Uterus (tissue), 4 donors: ENCODE measurements around the gene MAP3K12. TPM values are rescaled to one million over a fixed set of nuclear protein-coding genes. Genes with fewer than 3 reads are reported as not detected.

Experiments
- DNase-seq, 2 donors: peaks; one replicate each; pipeline ENCODE4 v3.0.0-alpha.2; 2019 to 2020
- H3K27ac ChIP-seq, 2 donors: fragments of 200-600 bp; sonication (generic); 1 replicate in 1 of 2; 2 replicates in 1 of 2; pipeline ENCODE4 v1.5.1; 2016 to 2018
- H3K27me3 ChIP-seq, 2 donors: fragments of 200-600 bp; sonication (generic); one replicate each; pipeline ENCODE4 v1.5.1; 2018 to 2019; ENCODE audit warnings: control low read depth in 1 of 2
- H3K36me3 ChIP-seq, 2 donors: fragments of 200-600 bp; sonication (generic); one replicate each; pipeline ENCODE4 v1.5.1; 2019; ENCODE audit warnings: control low read depth in 1 of 2
- H3K4me1 ChIP-seq, 2 donors: fragments of 200-600 bp; sonication (generic); one replicate each; pipeline ENCODE4 v1.5.1; 2018 to 2019; ENCODE audit warnings: control low read depth in 1 of 2
- H3K4me3 ChIP-seq, 2 donors: fragments of 200-600 bp; sonication (generic); 1 replicate in 1 of 2; 2 replicates in 1 of 2; pipeline ENCODE4 v1.5.1; 2018 to 2019; ENCODE audit warnings: mild to moderate bottlenecking in 1 of 2
- H3K9me3 ChIP-seq, 2 donors: fragments of 200-600 bp; sonication (generic); one replicate each; pipeline ENCODE4 v1.5.1; 2019; ENCODE audit warnings: control low read depth in 1 of 2
- CTCF ChIP-seq, 4 experiments: fragments of 200-600 bp in 2 of 4; fragments of 450-650 bp in 2 of 4; sonication (generic) in 2 of 4; IDR thresholded peaks; one replicate each; pipeline ENCODE4 v1.5.1; 2016 to 2019; ENCODE audit warnings: antibody characterized with exemption in 4 of 4, mild to moderate bottlenecking in 2 of 4, moderate library complexity in 1 of 4
- POLR2A ChIP-seq, 2 donors: fragments of 450-650 bp; IDR thresholded peaks; one replicate each; pipeline ENCODE4 v1.6.1; 2016; ENCODE audit warnings: antibody characterized with exemption in 2 of 2, mild to moderate bottlenecking in 1 of 2, moderate library complexity in 1 of 2
- intact Hi-C: fragments of 100-400 bp; cut with DNase I; formaldehyde crosslinking; loops from one replicate; pipeline ENCODE4 v1.15.1; 2023; ENCODE audit warnings: low total_unique reads
- total RNA-seq, 4 donors: library from RNA; depleted of rRNA in 3 of 4; stranded (reverse); fragments of >200 nt in 3 of 4; gene quantifications; one replicate each; pipeline versions ENCODE4 v1.1.0 to v1.2.4, GENCODE V29; 2014 to 2023
- donor health status: DM: yes; HTN: yes; CAD: no.

Gene MAP3K12
- total RNA-seq, 4 donors from 2014 or later: 13.8 to 65.8 (median 34.7) TPM

DNA sequence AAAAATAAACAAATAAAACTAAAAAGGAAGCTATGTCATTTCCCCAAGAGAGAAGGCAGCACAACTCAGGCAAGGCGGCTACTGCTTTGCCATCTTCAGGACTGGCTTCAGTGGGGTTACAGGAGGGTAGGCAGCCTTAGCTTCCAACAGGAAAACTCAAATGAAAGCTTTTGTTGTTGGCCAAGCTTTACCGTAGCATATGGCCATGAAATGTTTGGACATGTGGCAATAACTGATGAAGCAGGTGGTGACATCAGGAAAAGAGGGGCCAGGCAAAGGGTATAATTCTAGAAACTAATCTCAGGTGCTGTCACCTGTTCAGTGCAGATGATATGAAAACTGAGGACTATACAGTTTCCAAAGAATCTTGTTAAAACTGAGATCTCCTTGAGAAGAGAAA, 30.8 kb upstream of the MAP3K12 start:
- no peaks in the 10 kb centered on the region for H3K4me1 ChIP-seq
- no peak overlapping the region for H3K27ac ChIP-seq
- no peaks in the 10 kb centered on the region for H3K36me3 ChIP-seq
- no peak for DNase-seq
- no peaks in the 10 kb centered on the region for H3K9me3 ChIP-seq
- no peak overlapping the region for H3K4me3 ChIP-seq
- no peaks in the 10 kb centered on the region for H3K27me3 ChIP-seq
- TF ChIP-seq POLR2A (IDR thresholded peaks at IDR 0.05) (no peak), CTCF (IDR thresholded peaks at IDR 0.05) (no peak)
- intact Hi-C loops: no loop called here

DNA sequence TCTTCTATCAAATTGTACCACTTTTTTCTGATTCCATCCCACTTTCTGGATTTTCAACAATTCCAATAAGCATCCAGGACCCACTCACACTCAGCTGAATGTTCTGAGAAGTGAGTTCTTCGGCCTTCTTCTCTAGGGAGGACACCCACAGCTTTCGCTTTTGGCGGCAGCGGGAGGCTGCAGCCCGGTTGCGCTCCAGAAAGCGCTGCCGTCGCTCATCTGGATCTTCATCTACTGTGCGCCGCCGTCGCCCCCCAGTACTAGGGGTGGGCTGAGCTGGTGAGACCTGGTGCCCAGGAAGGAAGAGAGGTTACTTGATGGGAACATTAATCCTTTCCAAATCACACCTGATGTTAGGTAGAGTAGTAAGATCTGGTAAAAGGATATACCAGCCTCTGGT, 25.2 kb upstream of the MAP3K12 start:
- Histone ChIP-seq H3K9me3 (no peaks in the 10 kb centered on the region), H3K27ac (no peak overlapping the region), H3K4me1 (no peaks in the 10 kb centered on the region), H3K4me3 (no peak overlapping the region), H3K36me3 (no peaks in the 10 kb centered on the region), H3K27me3 (no peaks in the 10 kb centered on the region)
- no peak for DNase-seq
- intact Hi-C loops: no loop called here
- TF ChIP-seq CTCF (IDR thresholded peaks at IDR 0.05) (no peak), POLR2A (IDR thresholded peaks at IDR 0.05) (no peak)

DNA sequence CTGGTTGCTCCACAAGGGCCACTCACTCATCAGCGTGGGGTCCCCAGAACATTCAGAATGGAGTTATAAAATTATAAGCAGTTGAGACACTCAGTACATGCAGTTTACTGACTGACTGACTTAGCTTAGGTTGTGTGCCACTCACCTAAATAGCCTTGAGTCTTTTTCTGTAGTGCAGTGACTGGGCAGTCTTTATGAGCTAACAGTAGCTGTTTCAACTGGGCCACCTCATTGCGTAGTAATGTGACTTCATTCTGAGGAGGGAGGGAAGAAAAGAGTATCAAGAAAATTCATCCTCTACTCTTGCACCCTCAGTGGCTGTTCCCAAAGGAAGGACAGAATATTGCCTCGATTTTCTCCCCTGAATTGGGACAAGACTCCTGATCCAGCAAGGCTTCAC, 23.9 kb upstream of the MAP3K12 start:
- H3K27me3 ChIP-seq: no peaks in the 10 kb centered on the region
- intact Hi-C loops: no loop called here
- H3K4me3 ChIP-seq: no peak overlapping the region
- no peak overlapping the region for H3K27ac ChIP-seq
- H3K9me3 ChIP-seq: no peaks in the 10 kb centered on the region
- DNase-seq: no peak
- H3K4me1 ChIP-seq: no peaks in the 10 kb centered on the region
- H3K36me3 ChIP-seq: no peaks in the 10 kb centered on the region
- TF ChIP-seq POLR2A (IDR thresholded peaks at IDR 0.05) (no peak), CTCF (IDR thresholded peaks at IDR 0.05) (no peak)

- intact Hi-C loops: no loop called here
- Histone ChIP-seq H3K36me3 (no peaks in the 10 kb centered on the region), H3K27me3 (no peaks in the 10 kb centered on the region), H3K4me3 (no peak overlapping the region), H3K9me3 (no peaks in the 10 kb centered on the region), H3K4me1 (no peaks in the 10 kb centered on the region), H3K27ac (no peak overlapping the region)
- TF ChIP-seq CTCF (IDR thresholded peaks at IDR 0.05) (no peak), POLR2A (IDR thresholded peaks at IDR 0.05) (no peak)
- DNase-seq: no peak
Observed at GRCh38 chr12:53518381-53518780, 19.1 kb upstream of the MAP3K12 start.

DNA sequence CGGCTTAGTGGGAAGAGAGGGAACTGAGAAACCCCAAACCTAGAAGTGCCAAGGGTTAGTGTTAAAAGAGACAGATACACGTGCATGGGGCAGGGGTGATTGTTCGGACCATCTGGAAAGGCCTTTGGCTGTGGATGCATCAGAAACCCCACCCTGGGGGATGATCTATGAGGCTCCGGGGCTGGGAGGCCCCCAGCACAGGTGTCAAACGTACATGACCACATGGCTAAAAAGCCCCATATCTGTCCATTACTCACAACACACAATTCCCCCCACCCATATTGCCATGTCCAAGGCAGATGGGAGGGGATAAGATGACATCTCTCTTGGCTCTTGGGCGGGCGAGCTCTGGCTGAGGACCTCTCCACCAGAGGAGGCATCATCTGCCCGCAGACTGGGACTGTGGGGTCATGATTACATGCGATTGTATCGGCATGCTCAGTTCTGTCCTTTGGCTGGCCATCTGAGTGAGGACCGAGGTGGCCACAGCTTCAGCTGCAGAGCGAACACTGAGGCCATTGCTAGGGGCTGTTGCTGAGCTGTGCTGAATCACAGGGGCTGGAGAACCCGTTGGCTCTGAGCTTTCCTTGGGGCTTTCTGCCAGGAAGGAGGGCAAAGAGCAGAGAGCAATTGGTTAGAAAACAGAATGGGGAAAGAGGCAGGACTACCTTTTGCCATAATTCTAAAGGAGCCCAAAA, 17.6 kb upstream of the MAP3K12 start:
- no peaks in the 10 kb centered on the region for H3K36me3 ChIP-seq
- TF ChIP-seq POLR2A (IDR thresholded peaks at IDR 0.05) (no peak), CTCF (IDR thresholded peaks at IDR 0.05) (no peak)
- intact Hi-C loops: no loop called here
- H3K4me3 ChIP-seq: no peak overlapping the region
- DNase-seq: no peak
- H3K4me1 ChIP-seq: no peaks in the 10 kb centered on the region
- no peak overlapping the region for H3K27ac ChIP-seq
- no peaks in the 10 kb centered on the region for H3K9me3 ChIP-seq
- no peaks in the 10 kb centered on the region for H3K27me3 ChIP-seq
